HUES48 (cell line): ENCODE measurements around the gene SLC35F3.

Source experiments
- H3K27ac ChIP-seq: one replicate; pipeline ENCODE4 v1.7.0; 2013; ENCODE audit warnings: low read depth, low read length, inconsistent platforms
- H3K27me3 ChIP-seq: 2 replicates; pipeline ENCODE4 v1.6.1; 2013; ENCODE audit warnings: mild to moderate bottlenecking, low read length; ENCODE audit not compliant: control insufficient read depth, insufficient read depth
- H3K36me3 ChIP-seq: 2 replicates; pipeline ENCODE4 v1.6.1; 2013; ENCODE audit warnings: low read length; ENCODE audit not compliant: control insufficient read depth, insufficient read depth
- H3K4me1 ChIP-seq: 2 replicates; pipeline ENCODE4 v1.6.1; 2013; ENCODE audit warnings: mild to moderate bottlenecking, low read length; ENCODE audit not compliant: control insufficient read depth, insufficient read depth
- H3K4me3 ChIP-seq: 2 replicates; pipeline ENCODE4 v1.5.1; 2013; ENCODE audit warnings: mild to moderate bottlenecking, low read depth, low read length
- H3K9ac ChIP-seq: 2 replicates; pipeline ENCODE4 v1.6.1; 2013; ENCODE audit warnings: mild to moderate bottlenecking, low read depth, low read length, moderate library complexity
- H3K9me3 ChIP-seq: 2 replicates; pipeline ENCODE4 v1.6.1; 2013; ENCODE audit warnings: low read length; ENCODE audit not compliant: control insufficient read depth, insufficient read depth

SLC35F3 gene

GRCh38 chr1:234089396-234089795, 184.9 kb downstream of the SLC35F3 start:
- Histone ChIP-seq H3K4me1 (no peaks in the 10 kb centered on the region), H3K9me3 (no peaks in the 10 kb centered on the region), H3K9ac (no peak overlapping the region), H3K36me3 (no peaks in the 10 kb centered on the region), H3K27me3 (no peaks in the 10 kb centered on the region; the same call in 1 of the 2 replicates), H3K4me3 (no peak overlapping the region), H3K27ac (no peak overlapping the region)

GRCh38 chr1:234090212-234091064, 186.0 kb downstream of the SLC35F3 start:
- H3K27ac ChIP-seq: no peak overlapping the region
- no peaks in the 10 kb centered on the region; the same call in 1 of the 2 replicates for H3K27me3 ChIP-seq
- no peaks in the 10 kb centered on the region for H3K4me1 ChIP-seq
- H3K36me3 ChIP-seq: no peaks in the 10 kb centered on the region
- H3K9ac ChIP-seq: no peak overlapping the region
- no peak overlapping the region for H3K4me3 ChIP-seq
- H3K9me3 ChIP-seq: no peaks in the 10 kb centered on the region

- Histone ChIP-seq H3K27me3 (no peaks in the 10 kb centered on the region; the same call in 1 of the 2 replicates), H3K4me3 (no peak overlapping the region), H3K9me3 (no peaks in the 10 kb centered on the region)
Measured at GRCh38 chr1:234091065-234091401, 186.6 kb downstream of the SLC35F3 start.

DNA sequence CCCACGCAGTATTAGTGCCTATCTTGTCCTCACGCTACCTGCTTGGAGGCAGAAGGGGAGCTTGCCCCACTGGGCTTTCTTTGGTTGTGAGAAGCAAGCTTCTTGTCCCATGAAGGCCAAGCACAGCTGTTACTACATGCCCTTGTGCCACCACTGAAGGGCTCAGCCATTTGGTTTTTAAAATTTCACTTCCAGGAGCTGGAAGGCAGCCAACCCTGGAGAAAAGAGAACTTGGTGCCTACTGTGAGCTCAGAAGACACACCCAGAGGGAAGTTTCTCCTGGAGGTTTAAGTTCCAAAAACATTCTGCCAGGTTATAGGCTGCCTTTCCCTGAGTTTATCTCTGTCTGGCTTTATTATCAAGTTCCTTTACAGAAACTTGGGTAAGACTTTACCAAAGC, 187.4 kb downstream of the SLC35F3 start:
- Histone ChIP-seq H3K9me3 (no peaks in the 10 kb centered on the region), H3K36me3 (no peaks in the 10 kb centered on the region), H3K4me1 (no peaks in the 10 kb centered on the region), H3K27ac (no peak overlapping the region), H3K27me3 (no peaks in the 10 kb centered on the region), H3K4me3 (no peak overlapping the region), H3K9ac (no peak overlapping the region)

More at GRCh38 chr1:234091065-234091401, 186.6 kb downstream of the SLC35F3 start:
- Histone ChIP-seq H3K36me3 (no peaks in the 10 kb centered on the region), H3K9ac (no peak overlapping the region), H3K4me1 (no peaks in the 10 kb centered on the region), H3K27ac (no peak overlapping the region)

DNA sequence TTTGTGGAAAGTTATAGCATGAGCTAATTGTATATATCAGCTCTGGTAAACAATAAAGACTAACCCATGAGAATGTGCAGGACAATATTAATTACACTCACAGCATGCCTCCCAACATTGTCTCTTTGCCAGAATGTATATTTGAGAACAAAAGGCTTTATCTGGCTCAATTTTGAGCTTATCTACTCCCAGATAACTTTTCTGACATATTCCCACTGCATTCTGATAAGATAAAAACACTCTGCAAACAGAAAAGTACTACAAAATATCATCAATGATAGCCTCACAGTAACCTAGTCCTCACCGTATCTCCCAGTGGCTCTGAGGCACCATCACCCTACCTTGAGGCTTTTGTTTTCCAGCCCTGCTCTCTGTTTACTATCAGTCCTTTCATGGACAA, 188.6 kb downstream of the SLC35F3 start:
- Histone ChIP-seq H3K9ac (no peak overlapping the region), H3K4me1 (no peaks in the 10 kb centered on the region), H3K27ac (no peak overlapping the region)

DNA sequence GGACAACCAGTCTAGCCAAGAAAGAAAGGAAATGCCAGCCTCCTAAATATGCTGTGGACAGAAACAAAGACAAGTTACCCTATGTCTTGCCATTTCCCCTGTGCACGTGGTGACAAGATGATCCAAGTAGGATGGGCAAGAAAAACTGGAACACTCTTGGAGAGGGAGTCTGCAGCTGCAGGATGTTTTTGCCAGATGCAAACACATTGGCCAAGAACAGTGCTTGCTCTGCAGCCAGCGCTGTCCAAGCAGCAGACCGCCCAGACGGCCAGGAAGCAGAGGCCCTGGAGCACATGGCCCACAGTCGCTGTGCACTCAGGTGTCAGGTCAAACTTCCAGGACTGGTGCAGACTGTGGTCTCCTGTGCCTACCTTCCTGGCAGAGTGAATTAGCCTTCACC, 189.3 kb downstream of the SLC35F3 start:
- H3K9ac ChIP-seq: no peak overlapping the region

More for the DNA sequence above, 188.6 kb downstream of the SLC35F3 start:
- Histone ChIP-seq H3K4me3 (no peak overlapping the region), H3K27me3 (no peaks in the 10 kb centered on the region), H3K9me3 (no peaks in the 10 kb centered on the region), H3K36me3 (no peaks in the 10 kb centered on the region)

GRCh38 chr1:234094172-234094571, 189.7 kb downstream of the SLC35F3 start:
- no peaks in the 10 kb centered on the region for H3K4me1 ChIP-seq
- H3K4me3 ChIP-seq: no peak overlapping the region
- no peaks in the 10 kb centered on the region for H3K9me3 ChIP-seq
- no peaks in the 10 kb centered on the region for H3K27me3 ChIP-seq
- no peak overlapping the region for H3K27ac ChIP-seq
- H3K9ac ChIP-seq: no peak overlapping the region
- no peaks in the 10 kb centered on the region for H3K36me3 ChIP-seq

More for the DNA sequence above, 189.3 kb downstream of the SLC35F3 start:
- H3K4me3 ChIP-seq: no peak overlapping the region
- H3K4me1 ChIP-seq: no peaks in the 10 kb centered on the region
- no peaks in the 10 kb centered on the region for H3K27me3 ChIP-seq
- no peak overlapping the region for H3K27ac ChIP-seq
- H3K9me3 ChIP-seq: no peaks in the 10 kb centered on the region
- H3K36me3 ChIP-seq: no peaks in the 10 kb centered on the region

DNA sequence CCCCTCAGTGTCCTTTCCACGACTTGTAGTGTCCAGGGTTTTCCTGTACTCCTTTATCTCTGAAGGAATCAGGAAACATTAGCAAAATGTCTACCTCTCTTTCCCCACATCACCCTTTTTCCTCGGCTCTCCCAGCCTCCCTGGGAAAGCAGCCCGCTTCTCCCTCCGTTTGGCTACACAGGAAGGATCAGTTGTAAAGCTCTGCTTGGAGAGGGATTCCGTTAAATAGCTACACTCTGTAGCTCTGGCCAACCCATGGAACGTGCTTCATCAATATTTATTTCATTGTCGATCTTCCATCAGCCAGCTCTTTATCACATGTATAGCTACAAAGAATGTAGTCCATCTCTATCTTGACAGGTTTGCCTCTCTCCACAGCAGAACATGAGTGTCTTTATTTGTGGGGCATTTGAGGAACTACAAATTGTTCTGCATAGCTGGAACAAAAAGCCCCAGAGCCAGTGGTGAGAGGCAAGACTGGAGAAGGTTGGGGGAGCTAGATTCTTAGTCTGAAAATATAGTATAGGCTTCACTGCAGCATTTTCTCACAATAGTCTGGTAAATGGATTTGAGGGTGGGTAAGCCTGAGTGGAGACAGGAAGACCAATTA, 191.8 kb downstream of the SLC35F3 start:
- Histone ChIP-seq H3K4me1 (no peaks in the 10 kb centered on the region), H3K27ac (no peak overlapping the region), H3K9me3 (no peaks in the 10 kb centered on the region), H3K27me3 (no peaks in the 10 kb centered on the region), H3K4me3 (no peak overlapping the region), H3K36me3 (no peaks in the 10 kb centered on the region), H3K9ac (no peak overlapping the region)

DNA sequence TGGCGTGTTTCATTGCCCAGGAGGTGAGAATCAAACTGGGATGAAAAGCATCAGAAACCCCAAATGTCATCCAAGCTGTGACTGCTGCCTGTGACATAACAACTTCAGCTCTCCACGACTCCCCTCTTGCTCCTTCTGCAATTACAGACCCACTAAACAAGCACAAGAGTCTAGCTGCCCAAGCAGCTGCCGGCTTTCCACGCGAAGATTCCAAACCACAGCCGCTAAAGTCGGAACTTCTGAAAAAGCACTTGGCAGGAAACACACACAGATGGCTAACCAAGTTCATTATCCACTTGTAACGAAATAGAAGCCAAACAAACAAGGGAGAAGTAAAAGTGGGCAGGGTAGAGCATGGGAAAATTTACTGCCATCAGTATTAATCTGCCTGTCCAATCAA, 198.1 kb downstream of the SLC35F3 start:
- Histone ChIP-seq H3K36me3 (no peaks in the 10 kb centered on the region), H3K9ac (no peak overlapping the region), H3K27me3 (no peaks in the 10 kb centered on the region), H3K27ac (no peak overlapping the region), H3K4me3 (no peak overlapping the region), H3K4me1 (no peaks in the 10 kb centered on the region), H3K9me3 (no peaks in the 10 kb centered on the region)

DNA sequence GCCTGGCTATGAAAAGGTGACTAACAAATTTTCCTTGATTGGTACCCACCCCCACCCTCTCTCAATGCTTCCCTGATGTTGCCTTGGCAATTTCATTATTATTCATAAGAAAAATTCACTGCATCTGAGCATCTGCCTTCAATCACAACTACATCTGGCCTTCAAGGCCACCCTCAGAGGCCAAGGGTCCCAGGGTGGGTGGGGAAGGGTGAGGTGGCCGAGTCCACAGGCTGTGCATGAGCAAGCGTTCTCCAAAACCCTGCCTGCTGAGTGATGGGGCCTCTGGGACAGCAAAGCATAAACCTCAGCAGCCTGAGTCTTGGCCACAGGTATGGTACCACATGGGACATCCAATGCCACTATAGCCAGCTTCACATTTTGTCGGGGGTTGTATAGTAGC, 198.7 kb downstream of the SLC35F3 start:
- Histone ChIP-seq H3K27me3 (no peaks in the 10 kb centered on the region), H3K9ac (no peak overlapping the region), H3K36me3 (no peaks in the 10 kb centered on the region), H3K4me3 (no peak overlapping the region), H3K9me3 (no peaks in the 10 kb centered on the region), H3K27ac (no peak overlapping the region), H3K4me1 (no peaks in the 10 kb centered on the region)

DNA sequence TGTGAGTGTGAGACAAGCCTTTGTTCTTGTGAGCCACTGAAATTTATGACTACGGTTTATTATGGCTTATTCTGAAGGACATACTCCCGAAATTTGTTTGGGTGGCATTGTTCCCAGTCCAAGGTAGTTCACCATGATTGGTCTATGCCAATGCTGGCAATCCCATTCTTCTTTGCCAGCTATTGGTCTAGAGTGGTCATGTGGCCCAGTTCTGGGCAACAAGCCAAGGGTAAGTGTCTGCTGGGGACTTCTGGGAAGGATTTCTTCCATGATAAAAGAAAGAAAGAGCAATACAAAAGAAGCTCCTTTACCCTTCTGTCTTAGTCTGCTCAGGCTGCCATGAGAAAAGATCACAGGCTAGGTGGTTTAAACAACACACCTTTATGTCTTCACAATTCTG, 201.6 kb downstream of the SLC35F3 start:
- Histone ChIP-seq H3K9ac (no peak overlapping the region), H3K4me1 (no peaks in the 10 kb centered on the region), H3K36me3 (no peaks in the 10 kb centered on the region), H3K4me3 (no peak overlapping the region), H3K27me3 (no peaks in the 10 kb centered on the region), H3K9me3 (no peaks in the 10 kb centered on the region), H3K27ac (no peak overlapping the region)
